K562 (cell line): Measurements from ENCODE around the gene PRICKLE4. TPM values are rescaled to one million over a fixed set of nuclear protein-coding genes. Genes with fewer than 3 reads are reported as not detected.
"Not testable (repeated sequence)": the region's sequence is repeated elsewhere in the genome, so short reads cannot be mapped to it uniquely, and the experiment has no call there.

Experiments
- ATAC-seq: fragments of 200-7000 bp; cut with Tn5 transposase; 3 replicates; pipeline ENCODE4 v1.9.1; 2020; ENCODE audit warnings: moderate library complexity
- BruUV-seq: library from RNA; stranded (reverse); fragments of 400-500 nt; replicated peaks from 2 replicates; lab custom pipeline; 2021; lab: Mats Ljungman, UMichigan
- CTCF ChIA-PET: fragments of 300-600 bp; formaldehyde crosslinking; extraction: SDS; loops from one replicate; lab custom pipeline; 2021; ENCODE audit warnings: low intra/inter-chr PET ratio; lab: Yijun Ruan, JAX
- POLR2A ChIA-PET: fragments of 300-600, 350-650 bp; sonication (Branson Sonifier 250); formaldehyde crosslinking; extraction: SDS; loops from one replicate; lab custom pipeline; 2021; ENCODE audit warnings: antibody characterized with exemption, inconsistent platforms; lab: Yijun Ruan, JAX
- DNase-seq, 4 experiments: peaks; one replicate each; pipeline versions ENCODE4 v3.0.0 to v3.0.0-alpha.2; 2011 to 2018; ENCODE audit warnings: low spot score in 3 of 4, mixed read lengths in 3 of 4; ENCODE audit errors: extremely low read depth in 1 of 4
- FAIRE-seq: peaks from 2 replicates; lab custom pipeline; 2011; peaks lifted over from hg19 to GRCh38; lab: Jason Lieb, UNC
- H2AFZ ChIP-seq: 2 replicates; pipeline ENCODE4 v1.6.0; 2011; ENCODE audit warnings: low read depth, low read length, control low read depth, inconsistent platforms
- H3K27ac ChIP-seq: fragments of 200-600 bp; 3 replicates; pipeline ENCODE4 v1.8.0; 2011; ENCODE audit warnings: low read depth, mild to moderate bottlenecking, control low read depth, inconsistent platforms, low read length, moderate library complexity, mixed read lengths; ENCODE audit errors: extremely low read depth
- H3K27me3 ChIP-seq, 2 experiments: fragments of 300-600 bp in 1 of 2; 2 replicates in 1 of 2; 3 replicates in 1 of 2; pipeline versions ENCODE4 v1.6.0 to v1.8.0; 2011; ENCODE audit warnings: inconsistent platforms in 2 of 2, low read length in 2 of 2, mild to moderate bottlenecking in 1 of 2, mixed read lengths in 1 of 2, moderate library complexity in 1 of 2; ENCODE audit not compliant: control insufficient read depth in 2 of 2, insufficient read depth in 2 of 2
- H3K36me3 ChIP-seq: fragments of 300-600 bp; 3 replicates; pipeline ENCODE4 v1.8.0; 2011; ENCODE audit warnings: mild to moderate bottlenecking, low read length, inconsistent platforms; ENCODE audit not compliant: control insufficient read depth, insufficient read depth
- H3K4me1 ChIP-seq, 2 experiments: fragments of 200-600 bp in 1 of 2; replicated peaks in 1 of 2; 2 replicates in 1 of 2; 3 replicates in 1 of 2; pipeline versions ENCODE4 v1.5.1 to v1.8.0; 2011; ENCODE audit warnings: inconsistent platforms in 2 of 2, low read length in 2 of 2, mild to moderate bottlenecking in 1 of 2, mixed read lengths in 1 of 2, moderate library complexity in 1 of 2; ENCODE audit not compliant: control insufficient read depth in 2 of 2, insufficient read depth in 2 of 2
- H3K4me2 ChIP-seq: 2 replicates; pipeline ENCODE4 v1.6.1; 2011; ENCODE audit warnings: low read length, control low read depth, inconsistent platforms, mixed read lengths; ENCODE audit not compliant: insufficient read depth
- H3K4me3 ChIP-seq: fragments of 200-600 bp; sonication (generic), shearing (Covaris generic); 2 replicates; pipeline ENCODE4 v1.5.1; 2016; ENCODE audit warnings: control low read depth, inconsistent platforms
- H3K79me2 ChIP-seq: fragments of 200-600 bp; 3 replicates; pipeline ENCODE4 v1.8.0; 2011; ENCODE audit warnings: low read length, inconsistent platforms; ENCODE audit not compliant: control insufficient read depth, insufficient read depth
- H3K9ac ChIP-seq, 2 experiments: 2 replicates each; pipeline versions ENCODE4 v1.6.0 to v1.6.1; 2011; ENCODE audit warnings: low read depth in 2 of 2, low read length in 2 of 2, control low read depth in 1 of 2, inconsistent platforms in 1 of 2, mild to moderate bottlenecking in 1 of 2, mixed read lengths in 1 of 2; ENCODE audit not compliant: insufficient read depth in 1 of 2
- H3K9me1 ChIP-seq: one replicate; pipeline ENCODE4 v1.6.0; 2011; ENCODE audit warnings: inconsistent platforms, mild to moderate bottlenecking, low read length, moderate library complexity; ENCODE audit not compliant: control insufficient read depth, insufficient read depth
- H3K9me3 ChIP-seq: replicated peaks from 2 replicates; pipeline ENCODE4 v1.5.1; 2011; ENCODE audit warnings: low read depth, low read length, inconsistent platforms; ENCODE audit not compliant: control insufficient read depth, insufficient read depth
- H4K20me1 ChIP-seq: replicated peaks from 2 replicates; pipeline ENCODE4 v1.6.1; 2011; ENCODE audit warnings: low read length, inconsistent platforms, mixed read lengths; ENCODE audit not compliant: control insufficient read depth, insufficient read depth
- ETV1 ChIP-seq: fragments of 450-650 bp; conservative IDR thresholded peaks from 2 replicates; pipeline ENCODE4 v1.6.1; 2016; ENCODE audit warnings: missing genetic modification characterization, control low read depth, low read depth, missing compliant biosample characterization
- WGBS: fragments of 100-300 bp; shearing (Covaris generic); methylation state at CpG from one replicate; pipeline ENCODE4 v1.1.6; 2016; ENCODE audit warnings: low coverage, mixed read lengths; ENCODE audit not compliant: insufficient coverage; ENCODE audit errors: missing lambda C conversion rate; 5-methylcytosine and 5-hydroxymethylcytosine counted together
- in situ Hi-C: fragments of 300-500 bp; cut with MboI; formaldehyde crosslinking; loops from 4 replicates; pipeline ENCODE4 v1.15.0; 2018; ENCODE audit warnings: inconsistent platforms, mixed read lengths
- intact Hi-C: fragments of 100-400 bp; cut with micrococcal nuclease; formaldehyde crosslinking; loops from 2 replicates; pipeline ENCODE4 v1.14.2; 2022
- polyA plus RNA-seq, 8 experiments: library from polyadenylated mRNA; depleted of rRNA in 4 of 8; stranded (reverse) in 5 of 8; unstranded in 3 of 8; fragments of >200 nt; fragmentation: Nextera tagmentation in 2 of 8; fragmentation: Illumina TruSeq in 1 of 8; extraction: Ambion mirVana in 2 of 8; extraction: Trizol in 1 of 8; gene quantifications; 2 replicates each; pipeline versions ENCODE4 v1.2.1 to v1.2.3, GENCODE V29; 2011 to 2014; ENCODE audit warnings: inconsistent platforms in 1 of 8, missing spikeins in 1 of 8
- total RNA-seq, 7 experiments: library from RNA; depleted of rRNA in 6 of 7; stranded (reverse); fragments of >200 nt in 6 of 7; fragmentation: Illumina TruSeq in 2 of 7; extraction: Trizol in 2 of 7; gene quantifications; 2 replicates each; pipeline versions ENCODE4 v1.2.1 to v1.2.3, GENCODE V29; 2011 to 2021; ENCODE audit warnings: low replicate concordance in 1 of 7

Gene PRICKLE4
- total and polyA plus RNA-seq, 9 of the 15 experiments (the other 6 are each of a cell fraction or from before 2014, with no cell fraction given): 0.20 to 0.32 (median 0.27) TPM; not detected in 6

GRCh38 chr6:41811095-41811494 lies 30.5 kb downstream of the PRICKLE4 start:
- H3K36me3 ChIP-seq: no peaks in the 10 kb centered on the region; the same call in 2 of the 3 replicates
- no peak overlapping the region for H3K4me2 ChIP-seq
- WGBS: 90% methylated on average over 3 of the region's 3 CpGs
- no peak overlapping the region for H3K9ac ChIP-seq
- intact Hi-C loops: no loop called here
- H3K4me1 ChIP-seq: peaks cover 0 to 2% of the 10 kb centered on the region in 2 experiments; a peak in 1 of 5 replicates
- no peaks in the 10 kb centered on the region for H4K20me1 ChIP-seq
- no peaks in the 10 kb centered on the region for H3K9me1 ChIP-seq
- H3K9me3 ChIP-seq: no peaks in the 10 kb centered on the region
- ChIA-PET CTCF (no interaction called here), POLR2A (no interaction called here)
- FAIRE-seq (no peak), ATAC-seq (no peak), DNase-seq (no peak)
- no peak overlapping the region for H3K4me3 ChIP-seq
- no TSS peak for BruUV-seq
- no peaks in the 10 kb centered on the region for H3K27me3 ChIP-seq
- no peak overlapping the region for H2AFZ ChIP-seq
- in situ Hi-C loops: no loop called here
- H3K27ac ChIP-seq: no peak overlapping the region
- TF ChIP-seq ETV1: no peak
- H3K79me2 ChIP-seq: no peaks in the 10 kb centered on the region

GRCh38 chr6:41811946-41812345 lies 31.4 kb downstream of the PRICKLE4 start:
- H3K9ac ChIP-seq, DNase-seq, H4K20me1 ChIP-seq, intact Hi-C loops, in situ Hi-C loops, H3K9me1 ChIP-seq, CTCF ChIA-PET, H3K36me3 ChIP-seq, FAIRE-seq, H3K79me2 ChIP-seq, POLR2A ChIA-PET, H2AFZ ChIP-seq, H3K4me1 ChIP-seq, H3K9me3 ChIP-seq, H3K4me3 ChIP-seq, H3K27ac ChIP-seq, BruUV-seq, ATAC-seq, H3K27me3 ChIP-seq, H3K4me2 ChIP-seq: not testable (repeated sequence)
- WGBS: 84% methylated on average over 10 of the region's 13 CpGs
